Keratinocyte (primary cell): ENCODE data around the gene KIFAP3. TPM values are rescaled to one million over a fixed set of nuclear protein-coding genes. Genes with fewer than 3 reads are reported as not detected.

Experiments
- DNase-seq: peaks from one replicate; pipeline ENCODE4 v3.0.0-alpha.2; 2011; ENCODE audit warnings: low read depth, missing footprints, low spot score
- FAIRE-seq: peaks from 2 replicates; lab custom pipeline; 2011; peaks lifted over from hg19 to GRCh38; lab: Jason Lieb, UNC
- H2AFZ ChIP-seq: 2 replicates; pipeline ENCODE4 v1.6.0; 2012; ENCODE audit warnings: low read length, control low read depth, inconsistent platforms; ENCODE audit not compliant: control insufficient read depth
- H3K27ac ChIP-seq: 2 replicates; pipeline ENCODE4 v1.5.1; 2011; ENCODE audit warnings: low read length; ENCODE audit not compliant: control insufficient read depth, insufficient read depth
- H3K27me3 ChIP-seq: 3 replicates; pipeline ENCODE4 v1.6.0; 2011; ENCODE audit warnings: low read length; ENCODE audit not compliant: control insufficient read depth, insufficient read depth; ENCODE audit errors: extremely low read depth
- H3K36me3 ChIP-seq, 2 experiments: 2 replicates in 1 of 2; 3 replicates in 1 of 2; pipeline ENCODE4 v1.5.1; 2011; ENCODE audit warnings: low read length in 2 of 2, mild to moderate bottlenecking in 1 of 2; ENCODE audit not compliant: control insufficient read depth in 2 of 2, insufficient read depth in 2 of 2; ENCODE audit errors: extremely low read depth in 1 of 2
- H3K4me1 ChIP-seq: 3 replicates; pipeline ENCODE4 v1.5.1; 2011; ENCODE audit warnings: low read length; ENCODE audit not compliant: control insufficient read depth, insufficient read depth; ENCODE audit errors: extremely low read depth
- H3K4me2 ChIP-seq: 3 replicates; pipeline ENCODE4 v1.6.0; 2011; ENCODE audit warnings: low read depth, low read length; ENCODE audit not compliant: control insufficient read depth, insufficient read depth; ENCODE audit errors: extremely low read depth
- H3K4me3 ChIP-seq, 3 experiments: fragments of 200-600 bp in 1 of 3; sonication (generic) in 1 of 3; 2 replicates in 2 of 3; 3 replicates in 1 of 3; pipeline ENCODE4 v1.5.1; 2011 to 2016; ENCODE audit warnings: low read length in 3 of 3, mild to moderate bottlenecking in 3 of 3, control low read depth in 2 of 3, inconsistent platforms in 1 of 3, low read depth in 1 of 3, mixed read lengths in 1 of 3, mixed run types in 1 of 3, moderate library complexity in 1 of 3; ENCODE audit not compliant: control insufficient read depth in 2 of 3, insufficient read depth in 2 of 3; ENCODE audit errors: extremely low read depth in 1 of 3
- H3K79me2 ChIP-seq: 2 replicates; pipeline ENCODE4 v1.6.0; 2012; ENCODE audit warnings: low read length; ENCODE audit not compliant: control insufficient read depth, insufficient read depth
- H3K9ac ChIP-seq: 3 replicates; pipeline ENCODE4 v1.6.0; 2011; ENCODE audit warnings: low read length; ENCODE audit not compliant: control insufficient read depth, insufficient read depth; ENCODE audit errors: extremely low read depth
- H3K9me1 ChIP-seq: 3 replicates; pipeline ENCODE4 v1.6.0; 2011; ENCODE audit warnings: low read length; ENCODE audit not compliant: control insufficient read depth, insufficient read depth; ENCODE audit errors: extremely low read depth
- H3K9me3 ChIP-seq: 2 replicates; pipeline ENCODE4 v1.5.1; 2012; ENCODE audit warnings: low read depth, low read length; ENCODE audit not compliant: control insufficient read depth
- H4K20me1 ChIP-seq: 3 replicates; pipeline ENCODE4 v1.6.0; 2011; ENCODE audit warnings: low read length; ENCODE audit not compliant: control insufficient read depth, insufficient read depth; ENCODE audit errors: extremely low read depth
- EZH2 ChIP-seq: IDR thresholded peaks from one replicate; pipeline ENCODE4 v1.6.1; 2012; ENCODE audit warnings: inconsistent platforms, mild to moderate bottlenecking, low read length, moderate library complexity
- dilution Hi-C: fragments of 300-500 bp; cut with MboI; formaldehyde crosslinking; loops from one replicate; pipeline ENCODE4 v1.7.0; 2020; ENCODE audit warnings: low sequenced_read_pairs; ENCODE audit not compliant: extremely low pct_ligation_motif_present
- polyA plus RNA-seq, 5 experiments: library from polyadenylated mRNA; depleted of rRNA in 3 of 5; stranded (reverse) in 3 of 5; stranded (forward) in 1 of 5; unstranded in 1 of 5; fragments of >200 nt; gene quantifications; 1 replicate in 1 of 5; 2 replicates in 3 of 5; 3 replicates in 1 of 5; pipeline versions ENCODE4 v1.2.1 to v1.2.3, GENCODE V29; 2011 to 2012; ENCODE audit warnings: missing spikeins in 2 of 5, low read depth in 1 of 5, low replicate concordance in 1 of 5
- TF ChIP-seq, protein P1 (sequence below), 3 experiments: IDR thresholded peaks in 1 of 3; conservative IDR thresholded peaks in 1 of 3; optimal IDR thresholded peaks in 1 of 3; 2 replicates in 2 of 3; 3 replicates in 1 of 3; pipeline versions ENCODE3 to v1.5.1; 2011; ENCODE audit warnings: low read length in 3 of 3, mild to moderate bottlenecking in 3 of 3, moderate library complexity in 2 of 3, control low read depth in 1 of 3, inconsistent platforms in 1 of 3; ENCODE audit not compliant: insufficient read depth in 2 of 3; ENCODE audit errors: extremely low read depth in 1 of 3

Gene KIFAP3
- polyA plus RNA-seq, 1 donor (not counting 4 experiments of a cell fraction or from before 2014, with no cell fraction given) = 25.2 TPM

DNA sequence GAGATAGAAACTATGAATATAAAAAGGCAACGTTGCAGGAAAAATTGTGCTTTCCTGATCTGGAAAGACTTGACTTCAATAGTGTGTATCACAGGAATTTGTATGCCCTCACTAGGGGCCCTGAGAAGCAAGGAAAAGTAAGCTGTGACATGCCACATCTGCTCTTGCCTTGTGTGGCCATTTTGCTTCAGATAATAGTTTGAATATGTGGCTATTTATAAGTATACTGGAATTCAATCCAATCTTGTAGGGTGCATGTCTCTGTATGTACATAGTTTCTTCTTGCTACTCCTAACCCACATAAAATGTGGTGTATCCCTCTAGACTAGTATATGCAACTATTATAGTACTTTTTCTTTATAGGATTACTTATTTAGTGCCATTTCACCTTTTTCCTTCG lies 149.7 kb downstream of the KIFAP3 start:
- no peaks in the 10 kb centered on the region for H3K4me1 ChIP-seq
- H3K27ac ChIP-seq = no peak overlapping the region
- H3K9me1 ChIP-seq = no peaks in the 10 kb centered on the region
- TF ChIP-seq EZH2 = no peak
- TF ChIP-seq, protein P1, sequence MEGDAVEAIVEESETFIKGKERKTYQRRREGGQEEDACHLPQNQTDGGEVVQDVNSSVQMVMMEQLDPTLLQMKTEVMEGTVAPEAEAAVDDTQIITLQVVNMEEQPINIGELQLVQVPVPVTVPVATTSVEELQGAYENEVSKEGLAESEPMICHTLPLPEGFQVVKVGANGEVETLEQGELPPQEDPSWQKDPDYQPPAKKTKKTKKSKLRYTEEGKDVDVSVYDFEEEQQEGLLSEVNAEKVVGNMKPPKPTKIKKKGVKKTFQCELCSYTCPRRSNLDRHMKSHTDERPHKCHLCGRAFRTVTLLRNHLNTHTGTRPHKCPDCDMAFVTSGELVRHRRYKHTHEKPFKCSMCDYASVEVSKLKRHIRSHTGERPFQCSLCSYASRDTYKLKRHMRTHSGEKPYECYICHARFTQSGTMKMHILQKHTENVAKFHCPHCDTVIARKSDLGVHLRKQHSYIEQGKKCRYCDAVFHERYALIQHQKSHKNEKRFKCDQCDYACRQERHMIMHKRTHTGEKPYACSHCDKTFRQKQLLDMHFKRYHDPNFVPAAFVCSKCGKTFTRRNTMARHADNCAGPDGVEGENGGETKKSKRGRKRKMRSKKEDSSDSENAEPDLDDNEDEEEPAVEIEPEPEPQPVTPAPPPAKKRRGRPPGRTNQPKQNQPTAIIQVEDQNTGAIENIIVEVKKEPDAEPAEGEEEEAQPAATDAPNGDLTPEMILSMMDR (optimal IDR thresholded peaks at IDR 0.05 in 1 of 3, IDR thresholded peaks at IDR 0.05 in 1 of 3, conservative IDR thresholded peaks at IDR 0.05 in 1 of 3; ENCODE audit: extremely low read depth in 1 of 3, insufficient read depth in 2 of 3, low read length in 3 of 3) = no peak
- H4K20me1 ChIP-seq = no peaks in the 10 kb centered on the region
- dilution Hi-C loops = no loop called here
- no peak overlapping the region for H3K4me3 ChIP-seq
- FAIRE-seq = no peak
- no peak for DNase-seq
- H3K4me2 ChIP-seq = no peak overlapping the region
- no peak overlapping the region for H3K9ac ChIP-seq
- H3K9me3 ChIP-seq = no peaks in the 10 kb centered on the region
- no peak overlapping the region for H2AFZ ChIP-seq
- no peaks in the 10 kb centered on the region for H3K27me3 ChIP-seq
- H3K36me3 ChIP-seq = no peaks in the 10 kb centered on the region
- no peaks in the 10 kb centered on the region for H3K79me2 ChIP-seq

DNA sequence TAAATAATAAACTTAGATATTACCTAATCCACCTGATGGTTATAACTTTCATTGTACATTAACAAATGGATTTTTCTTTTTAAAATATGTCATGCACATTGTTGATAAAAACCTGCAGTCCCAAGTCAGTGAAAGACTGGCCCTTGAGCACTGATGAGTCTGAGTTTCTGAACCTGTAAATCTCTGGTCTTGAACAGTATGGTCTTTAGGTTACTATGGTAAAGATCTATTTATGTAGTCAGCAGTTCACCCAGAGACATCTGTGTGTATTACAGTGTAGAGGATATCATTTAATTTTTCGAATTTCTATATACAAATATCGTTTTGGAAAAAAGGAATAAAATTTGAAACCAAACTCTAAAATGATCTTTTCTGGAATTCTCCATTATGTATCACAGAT lies 150.4 kb downstream of the KIFAP3 start:
- no peak for FAIRE-seq

More for the DNA sequence above, 150.4 kb downstream of the KIFAP3 start:
- Histone ChIP-seq H4K20me1 (no peaks in the 10 kb centered on the region), H3K27ac (no peak overlapping the region), H3K27me3 (no peaks in the 10 kb centered on the region), H3K9ac (no peak overlapping the region), H2AFZ (no peak overlapping the region), H3K9me1 (no peaks in the 10 kb centered on the region), H3K4me2 (no peak overlapping the region), H3K9me3 (no peaks in the 10 kb centered on the region), H3K4me1 (no peaks in the 10 kb centered on the region), H3K36me3 (no peaks in the 10 kb centered on the region), H3K4me3 (no peak overlapping the region), H3K79me2 (no peaks in the 10 kb centered on the region)
- dilution Hi-C loops = no loop called here
- TF ChIP-seq EZH2 = no peak
- TF ChIP-seq, protein P1 (optimal IDR thresholded peaks at IDR 0.05 in 1 of 3, IDR thresholded peaks at IDR 0.05 in 1 of 3, conservative IDR thresholded peaks at IDR 0.05 in 1 of 3; ENCODE audit: extremely low read depth in 1 of 3, insufficient read depth in 2 of 3, low read length in 3 of 3) = no peak
- DNase-seq = no peak
